MCF 10A (cell line): ENCODE measurements around the gene PMCH. TPM values are rescaled to one million over a fixed set of nuclear protein-coding genes. Genes with fewer than 3 reads are reported as not detected.
"Not testable (repeated sequence)": the region's sequence is repeated elsewhere in the genome, so short reads cannot be mapped to it uniquely, and the experiment has no call there.

Source experiments
- BruUV-seq: library from RNA; stranded (reverse); fragments of 400-500 nt; replicated peaks from 2 replicates; lab custom pipeline; 2021; lab: Mats Ljungman, UMichigan
- CTCF ChIA-PET: fragments of 300-600 bp; sonication (Branson Sonifier 250); formaldehyde crosslinking; extraction: SDS; loops from one replicate; lab custom pipeline; 2021; ENCODE audit warnings: antibody characterized with exemption, inconsistent platforms; lab: Yijun Ruan, JAX
- POLR2A ChIA-PET: fragments of 300-600, 350-650 bp; sonication (Branson Sonifier 250); formaldehyde crosslinking; extraction: SDS; loops from one replicate; lab custom pipeline; 2020; ENCODE audit warnings: antibody characterized with exemption, inconsistent platforms; lab: Yijun Ruan, JAX
- DNase-seq: peaks from one replicate; pipeline ENCODE4 v3.0.0-alpha.2; 2018; ENCODE audit not compliant: unreplicated experiment
- H3K27ac Mint-ChIP-seq: one replicate; pipeline ENCODE4 v1.8.0; 2022; ENCODE audit warnings: mild to moderate bottlenecking, low read depth, mixed read lengths; ENCODE audit not compliant: unreplicated experiment
- H3K27me3 Mint-ChIP-seq: one replicate; pipeline ENCODE4 v1.8.0; 2022; ENCODE audit warnings: mixed read lengths; ENCODE audit not compliant: insufficient read depth, unreplicated experiment
- H3K36me3 Mint-ChIP-seq: one replicate; pipeline ENCODE4 v1.8.0; 2022; ENCODE audit warnings: mild to moderate bottlenecking, moderate library complexity, mixed read lengths; ENCODE audit not compliant: insufficient read depth, unreplicated experiment
- H3K4me1 Mint-ChIP-seq: one replicate; pipeline ENCODE4 v1.8.0; 2022; ENCODE audit warnings: mixed read lengths; ENCODE audit not compliant: insufficient read depth, unreplicated experiment
- H3K4me3 Mint-ChIP-seq: one replicate; pipeline ENCODE4 v1.8.0; 2022; ENCODE audit warnings: mild to moderate bottlenecking, moderate library complexity, mixed read lengths; ENCODE audit not compliant: unreplicated experiment
- H3K9me3 Mint-ChIP-seq: one replicate; pipeline ENCODE4 v1.8.0; 2022; ENCODE audit warnings: mixed read lengths; ENCODE audit not compliant: unreplicated experiment
- intact Hi-C: fragments of 100-400 bp; cut with micrococcal nuclease; formaldehyde crosslinking; loops from 2 replicates; pipeline ENCODE4 v1.14.1; 2022
- total RNA-seq: library from RNA; stranded (reverse); gene quantifications from 2 replicates; pipeline ENCODE4 v1.2.3, GENCODE V29; 2022

Gene PMCH
- total RNA-seq, 1 experiment from 2014 or later: not detected

DNA sequence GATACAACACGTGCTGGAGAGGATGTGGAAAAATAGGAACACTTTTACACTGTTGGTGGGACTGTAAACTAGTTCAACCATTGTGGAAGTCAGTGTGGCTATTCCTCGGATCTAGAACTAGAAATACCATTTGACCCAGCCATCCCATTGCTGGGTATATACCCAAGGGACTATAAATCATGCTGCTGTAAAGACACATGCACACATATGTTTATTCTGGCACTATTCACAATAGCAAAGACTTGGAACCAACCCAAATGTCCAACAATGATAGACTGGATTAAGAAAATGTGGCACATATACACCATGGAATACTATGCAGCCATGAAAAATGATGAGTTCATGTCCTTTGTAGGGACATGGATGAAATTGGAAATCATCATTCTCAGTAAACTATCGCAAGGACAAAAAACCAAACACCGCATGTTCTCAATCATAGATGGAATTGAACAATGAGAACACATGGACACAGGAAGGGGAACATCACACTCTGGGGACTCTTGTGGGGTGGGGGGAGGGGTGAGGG is 50.5 kb downstream of the PMCH start:
- H3K4me3 Mint-ChIP-seq, CTCF ChIA-PET, H3K9me3 Mint-ChIP-seq, intact Hi-C loops, H3K27me3 Mint-ChIP-seq, H3K4me1 Mint-ChIP-seq, H3K36me3 Mint-ChIP-seq, DNase-seq, H3K27ac Mint-ChIP-seq, POLR2A ChIA-PET, BruUV-seq: not testable (repeated sequence)

Other genes starting within 250 kb of the PMCH start
- 29.4 and 38.0 TPM in 2 replicates for gene WASHC3, start 135.8 kb downstream of the PMCH start, total RNA-seq
- 21.5 and 32.3 TPM in 2 replicates for gene NUP37, start 77.7 kb downstream of the PMCH start, total RNA-seq
- 11.9 and 15.1 TPM in 2 replicates for gene PARPBP, start 77.7 kb downstream of the PMCH start, total RNA-seq